GM18526 (cell line): ENCODE measurements around the gene TP53BP2.

ENCODE experiments used
- POLR2A ChIP-seq: IDR thresholded peaks from 3 replicates; pipeline ENCODE4 v1.6.1; 2011; ENCODE audit not compliant: insufficient read length; ENCODE audit errors: extremely low read depth

The TP53BP2 gene

DNA sequence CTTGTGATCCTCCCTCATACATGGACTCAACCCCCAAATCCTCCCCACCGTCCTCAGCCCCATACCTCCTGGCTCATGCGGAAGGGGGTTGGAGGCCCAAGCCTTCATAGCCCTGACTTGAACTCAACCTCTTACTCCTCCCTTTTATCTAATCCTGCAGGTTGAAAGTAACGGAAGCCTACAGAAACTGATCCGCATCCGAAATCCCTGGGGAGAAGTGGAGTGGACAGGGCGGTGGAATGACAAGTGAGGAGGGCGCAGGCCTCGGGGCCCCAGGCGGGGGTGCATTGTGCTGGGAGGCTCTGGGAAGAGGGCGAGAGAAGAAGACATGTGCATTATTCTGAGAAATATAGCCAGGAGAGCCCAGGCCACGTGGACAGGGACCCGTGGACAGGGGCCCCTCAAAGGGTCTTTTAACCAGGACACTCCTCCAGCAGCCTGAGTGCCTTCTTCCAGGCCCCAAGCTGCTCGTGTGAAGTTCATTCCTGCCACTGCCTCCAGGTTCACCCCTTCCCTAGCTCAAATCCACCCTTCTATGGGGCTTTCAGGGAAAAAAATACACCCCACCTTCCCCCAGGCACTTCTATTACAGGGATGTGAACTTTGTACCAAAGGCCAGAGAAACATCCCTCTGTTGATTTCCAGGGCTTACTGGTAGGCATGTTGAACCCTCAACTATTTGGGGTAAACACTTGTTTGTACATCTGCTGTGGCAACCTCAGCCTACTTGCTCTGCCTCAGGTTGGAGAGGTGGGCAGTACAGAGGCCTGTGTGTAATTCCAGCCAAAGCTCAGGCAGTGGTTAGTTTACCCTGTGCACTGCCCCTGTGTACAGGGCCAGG, 94.8 kb downstream of the TP53BP2 start:
- TF ChIP-seq POLR2A = no peak

DNA sequence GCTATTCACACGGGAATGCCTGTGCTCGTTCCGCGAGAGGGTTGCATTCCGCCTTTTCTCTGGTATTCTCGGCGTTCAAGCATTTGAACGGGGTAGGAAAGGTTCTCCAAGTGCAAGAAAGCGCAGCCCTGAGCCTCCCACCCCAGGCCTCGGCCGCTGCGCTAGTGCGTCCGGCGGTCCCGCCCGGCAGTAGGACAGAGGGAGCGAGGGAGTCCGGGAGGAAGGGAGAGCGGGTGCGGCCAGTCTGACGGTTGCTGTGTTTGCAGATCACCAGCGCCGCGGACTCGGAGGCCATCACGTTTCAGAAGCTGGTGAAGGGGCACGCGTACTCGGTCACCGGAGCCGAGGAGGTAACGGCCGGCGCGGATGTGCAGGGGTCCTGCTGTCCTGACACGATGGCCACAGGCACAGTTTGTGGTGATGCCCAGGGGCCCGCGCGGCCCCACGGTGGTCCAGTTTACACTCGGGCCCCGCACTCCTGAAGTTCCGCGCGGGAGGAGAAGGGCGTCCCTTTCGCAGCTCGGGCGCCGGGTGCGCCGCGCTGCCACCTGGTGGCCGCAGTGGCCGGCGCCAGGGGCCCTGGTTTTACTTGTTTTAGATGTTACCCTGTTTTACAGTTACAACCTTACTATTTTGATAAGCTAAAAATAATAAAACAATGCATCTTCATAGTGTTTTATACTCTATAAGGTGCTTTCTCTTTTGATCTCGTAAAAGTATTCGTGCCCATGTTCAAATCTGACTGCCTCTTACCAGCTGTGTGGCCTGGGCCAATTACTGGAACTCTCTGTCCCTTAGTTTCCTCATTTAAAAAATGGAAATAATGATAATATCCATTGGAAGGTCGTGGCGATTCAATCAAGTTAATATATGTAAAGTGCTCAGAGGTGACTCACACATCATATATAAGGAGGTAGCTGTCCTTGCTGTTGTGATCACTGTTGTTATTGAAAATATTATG, 96.7 kb downstream of the TP53BP2 start:
- no peak for TF ChIP-seq POLR2A

DNA sequence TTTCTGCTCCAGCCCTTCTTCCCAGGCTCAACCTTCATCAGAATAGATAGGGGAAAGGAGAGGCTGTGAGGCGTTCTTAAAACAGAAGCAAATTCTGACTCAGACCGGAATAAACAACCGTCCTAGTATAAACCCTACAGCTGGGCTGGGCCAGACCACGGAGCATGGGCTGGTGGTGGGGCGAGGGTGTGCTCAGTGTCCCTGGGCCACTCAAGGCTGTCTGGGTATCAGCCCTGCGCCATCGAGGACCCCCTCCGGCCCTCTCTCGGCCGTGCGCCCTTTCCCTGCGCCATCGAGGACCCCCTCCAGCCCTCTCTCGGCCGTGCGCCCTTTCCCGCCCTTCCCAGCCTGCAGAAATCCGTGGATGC, 97.4 kb downstream of the TP53BP2 start:
- no peak for TF ChIP-seq POLR2A

DNA sequence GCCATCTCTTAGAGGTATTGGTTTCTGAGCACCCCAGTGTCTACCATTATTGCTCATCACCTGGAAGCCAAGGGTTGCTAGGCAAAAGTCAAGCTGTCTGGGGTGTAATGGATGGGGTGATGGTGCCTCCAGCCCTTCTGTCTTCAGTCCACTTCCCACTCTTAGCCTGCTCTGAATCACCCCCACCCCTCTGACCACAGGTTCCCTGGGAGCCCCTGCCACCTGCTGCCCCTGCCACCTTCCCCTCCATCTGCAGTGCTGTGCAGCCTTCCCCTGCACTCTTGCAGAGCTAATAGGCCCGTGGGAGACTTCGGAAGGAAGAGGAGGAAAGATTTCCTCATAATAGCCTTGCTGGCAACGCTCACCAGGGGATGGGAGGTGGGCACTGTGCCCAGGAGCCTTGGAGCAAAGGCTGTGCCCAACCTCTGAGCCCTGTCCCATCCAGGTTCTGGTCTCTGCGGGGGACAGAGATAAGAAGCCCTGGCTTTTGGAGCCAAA, 97.9 kb downstream of the TP53BP2 start:
- no peak for TF ChIP-seq POLR2A

DNA sequence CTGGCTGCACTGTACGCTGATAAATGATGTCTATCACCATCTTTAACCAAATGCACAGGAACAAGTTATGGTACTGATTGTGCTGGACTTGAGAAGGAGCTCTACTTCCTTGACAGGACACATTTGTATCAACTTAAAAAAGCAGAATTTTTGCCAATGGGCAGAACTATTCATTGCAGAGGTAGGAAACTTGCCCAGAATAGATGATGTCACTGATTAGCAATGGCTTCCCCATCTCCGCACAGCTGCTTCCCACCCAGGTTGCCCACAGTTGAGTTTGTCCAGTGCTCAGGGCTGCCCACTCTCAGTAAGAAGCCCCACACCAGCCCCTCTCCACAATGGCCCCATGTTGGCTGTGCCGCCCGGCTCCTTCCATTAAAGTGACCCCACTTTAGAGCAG, 100.0 kb downstream of the TP53BP2 start:
- TF ChIP-seq POLR2A = no peak

DNA sequence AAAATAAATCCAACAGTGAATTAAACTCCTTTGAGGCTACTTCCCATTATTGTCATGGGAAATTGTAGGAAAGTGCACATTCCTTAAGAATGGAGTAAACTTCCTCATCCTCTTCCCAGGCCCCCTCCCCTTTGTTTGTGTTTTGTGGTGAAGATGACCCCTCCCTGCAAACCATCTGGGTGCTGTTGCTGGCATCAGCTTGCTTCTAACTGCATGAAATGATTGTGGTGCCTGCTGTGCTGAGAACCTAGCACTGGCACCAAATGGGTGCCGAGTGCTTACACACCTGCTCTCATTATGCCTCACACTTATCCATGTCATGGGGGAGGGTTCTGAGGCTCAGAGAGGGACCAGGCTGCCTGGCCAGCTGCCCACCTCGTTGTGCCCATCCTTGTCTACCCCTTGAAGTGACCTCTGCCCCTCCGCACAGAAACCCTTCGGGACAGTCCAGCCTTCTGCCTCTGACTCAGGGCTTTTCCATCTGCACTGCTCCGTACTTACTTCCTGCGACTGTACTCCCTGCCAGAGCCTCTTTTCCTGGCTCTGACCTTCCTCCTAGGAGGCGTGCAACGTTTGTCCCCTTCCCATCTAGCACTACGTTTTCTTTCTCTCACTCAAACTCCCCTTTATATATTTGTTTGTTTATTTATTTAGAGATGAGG, 102.8 kb downstream of the TP53BP2 start:
- no peak for TF ChIP-seq POLR2A

DNA sequence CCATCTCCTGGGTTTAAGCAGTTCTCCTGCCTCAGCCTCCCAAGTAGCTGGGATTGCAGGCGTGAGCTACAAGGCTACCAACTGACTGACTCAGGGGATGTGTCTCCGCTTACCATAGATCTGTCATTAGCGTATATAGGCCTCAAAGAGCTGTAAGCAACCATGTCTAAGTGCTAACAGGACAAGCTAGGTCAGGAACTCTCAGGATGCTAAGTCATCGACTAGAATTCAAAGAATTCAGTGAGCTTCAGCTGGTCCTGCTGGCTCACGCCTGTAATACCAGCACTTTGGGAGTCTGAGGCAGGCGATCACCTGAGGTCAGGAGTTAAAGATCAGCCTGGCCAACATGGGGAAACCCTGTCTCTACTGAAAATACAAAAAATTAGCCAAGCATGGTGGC, 103.9 kb downstream of the TP53BP2 start:
- TF ChIP-seq POLR2A = no peak

DNA sequence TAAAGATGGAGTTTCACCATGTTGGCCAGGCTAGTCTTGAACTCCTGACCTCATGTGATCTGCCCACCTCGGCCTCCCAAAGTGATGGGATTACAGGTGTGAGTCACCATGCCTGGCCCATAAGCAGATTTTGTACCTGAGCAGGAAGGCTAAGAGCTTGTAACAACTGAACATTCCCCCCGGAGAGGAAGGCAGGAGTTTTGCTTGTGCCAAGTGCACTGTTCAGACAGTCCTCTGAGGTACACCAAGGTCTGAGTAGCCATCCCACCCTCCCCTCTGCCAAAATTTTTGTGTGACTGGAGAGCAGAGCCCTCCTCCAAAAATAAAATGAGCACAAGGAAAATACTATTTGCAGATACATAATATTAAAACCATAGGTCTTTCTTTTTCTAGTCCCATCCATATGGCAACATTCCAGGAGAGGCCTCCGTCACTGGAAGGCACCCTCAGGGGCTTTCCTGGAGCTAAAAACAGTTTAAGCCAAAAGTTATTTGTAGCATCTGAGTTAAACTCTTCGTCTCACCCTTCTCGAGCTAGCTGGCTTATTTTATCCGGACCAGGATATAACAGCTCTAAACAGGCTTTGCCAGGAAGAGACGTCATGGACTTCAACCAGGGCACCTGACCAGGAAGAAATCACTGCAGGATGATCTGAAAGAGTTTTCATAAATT, 106.2 kb downstream of the TP53BP2 start:
- no peak for TF ChIP-seq POLR2A

DNA sequence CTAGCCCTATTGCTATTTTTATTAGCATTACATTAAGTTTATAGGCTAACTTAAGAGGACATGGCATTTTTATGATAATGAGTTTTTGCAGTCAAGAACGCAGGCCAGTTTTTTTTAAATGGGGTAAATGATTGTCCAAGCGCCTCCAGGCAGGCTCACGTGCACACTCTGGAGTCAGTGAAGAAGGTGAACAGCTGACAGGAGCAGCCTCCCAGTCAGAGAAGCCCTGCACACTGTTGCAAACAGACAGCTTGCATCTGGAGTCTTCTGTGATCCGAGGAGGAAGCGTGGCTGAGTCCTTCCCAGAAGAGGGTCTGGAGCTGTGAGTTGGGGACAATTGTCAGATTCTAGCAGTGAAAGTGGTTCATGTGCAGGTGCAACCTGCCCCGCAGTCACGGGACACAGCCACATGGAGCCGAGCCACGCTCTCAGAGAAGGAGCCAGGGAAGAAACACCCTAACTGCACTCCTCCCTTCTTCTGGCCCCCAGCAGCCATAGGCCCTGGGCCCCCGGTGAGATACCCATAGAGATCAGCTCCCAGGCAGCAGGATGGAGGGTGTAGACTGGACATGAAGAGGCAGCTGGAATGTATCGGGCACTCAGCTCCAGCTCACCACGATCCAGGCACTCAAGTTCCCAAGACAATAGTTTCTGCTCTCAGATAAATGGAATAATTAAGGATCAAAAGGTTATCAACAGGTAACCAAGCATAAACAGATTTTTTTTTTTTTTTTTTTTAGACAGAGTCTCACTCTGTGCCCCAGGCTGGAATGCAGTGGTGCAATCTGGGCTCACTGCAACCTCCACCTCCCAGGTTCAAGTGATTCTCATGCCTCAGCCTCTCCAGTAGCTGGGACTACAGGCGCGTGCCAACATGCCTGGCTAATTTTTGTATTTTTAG, 107.0 kb downstream of the TP53BP2 start:
- no peak for TF ChIP-seq POLR2A

DNA sequence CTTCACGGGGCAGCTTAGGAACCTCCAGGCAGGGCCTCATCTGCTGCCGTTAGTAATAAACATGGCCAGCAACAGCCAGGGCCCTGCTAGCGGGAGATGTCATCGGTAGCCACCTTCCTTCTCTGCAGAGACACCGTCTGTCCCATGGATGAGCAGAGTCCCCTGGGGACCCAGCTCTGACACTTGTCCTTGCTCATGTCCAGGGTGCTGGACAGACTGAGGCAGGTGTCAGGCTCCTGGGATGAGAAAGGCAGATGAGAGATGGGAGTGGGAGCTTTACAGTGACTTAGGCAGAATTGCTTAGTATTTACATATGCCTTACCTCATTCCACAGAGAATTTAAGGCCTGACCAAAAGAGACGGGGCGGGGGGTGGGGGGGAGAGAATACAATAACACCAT, 108.4 kb downstream of the TP53BP2 start:
- no peak for TF ChIP-seq POLR2A

DNA sequence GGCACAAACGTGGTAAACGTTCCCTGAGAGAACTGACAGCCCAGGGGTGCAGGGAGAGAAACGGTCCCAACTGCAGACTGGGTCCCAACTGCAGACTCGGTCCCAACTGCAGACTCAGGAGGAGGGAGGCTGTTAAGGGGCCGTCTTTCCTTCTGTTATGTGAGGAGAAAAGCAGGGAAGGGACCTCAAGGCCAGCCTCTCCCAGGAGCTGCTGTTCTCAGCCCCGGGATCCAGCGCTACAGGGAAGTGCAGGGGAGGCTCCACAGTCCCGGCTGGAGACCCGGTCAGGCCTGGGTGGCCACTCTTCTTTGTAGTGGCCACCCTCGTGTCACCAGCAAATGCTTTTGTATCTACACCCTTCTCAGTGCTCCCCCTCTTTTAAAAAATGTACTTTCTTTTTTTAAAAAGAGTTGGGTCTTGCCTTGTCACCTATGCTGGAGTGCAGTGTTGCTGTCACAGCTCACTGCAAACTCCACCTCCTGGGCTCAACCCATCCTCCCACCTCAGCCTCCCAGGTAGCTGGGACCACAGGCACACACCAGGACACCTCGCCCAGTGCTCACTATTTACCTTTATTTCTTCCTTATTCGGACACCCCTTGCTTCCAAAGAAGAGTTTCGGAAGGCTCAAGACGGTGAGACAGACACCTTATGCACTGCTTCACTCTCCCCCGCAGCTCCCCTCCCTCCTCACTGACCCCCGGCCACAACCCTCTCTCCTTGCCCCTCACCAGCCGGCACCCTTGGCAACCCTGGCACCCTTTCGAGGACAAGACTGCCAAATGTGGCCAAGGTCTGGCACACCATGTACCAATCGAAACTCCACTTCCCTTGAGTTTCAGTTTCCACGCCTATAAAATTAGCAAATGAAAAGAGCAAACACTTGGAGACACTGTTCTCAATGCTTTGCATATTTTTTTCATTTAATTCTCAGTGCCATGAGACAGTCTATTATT, 111.6 kb downstream of the TP53BP2 start:
- no peak for TF ChIP-seq POLR2A

DNA sequence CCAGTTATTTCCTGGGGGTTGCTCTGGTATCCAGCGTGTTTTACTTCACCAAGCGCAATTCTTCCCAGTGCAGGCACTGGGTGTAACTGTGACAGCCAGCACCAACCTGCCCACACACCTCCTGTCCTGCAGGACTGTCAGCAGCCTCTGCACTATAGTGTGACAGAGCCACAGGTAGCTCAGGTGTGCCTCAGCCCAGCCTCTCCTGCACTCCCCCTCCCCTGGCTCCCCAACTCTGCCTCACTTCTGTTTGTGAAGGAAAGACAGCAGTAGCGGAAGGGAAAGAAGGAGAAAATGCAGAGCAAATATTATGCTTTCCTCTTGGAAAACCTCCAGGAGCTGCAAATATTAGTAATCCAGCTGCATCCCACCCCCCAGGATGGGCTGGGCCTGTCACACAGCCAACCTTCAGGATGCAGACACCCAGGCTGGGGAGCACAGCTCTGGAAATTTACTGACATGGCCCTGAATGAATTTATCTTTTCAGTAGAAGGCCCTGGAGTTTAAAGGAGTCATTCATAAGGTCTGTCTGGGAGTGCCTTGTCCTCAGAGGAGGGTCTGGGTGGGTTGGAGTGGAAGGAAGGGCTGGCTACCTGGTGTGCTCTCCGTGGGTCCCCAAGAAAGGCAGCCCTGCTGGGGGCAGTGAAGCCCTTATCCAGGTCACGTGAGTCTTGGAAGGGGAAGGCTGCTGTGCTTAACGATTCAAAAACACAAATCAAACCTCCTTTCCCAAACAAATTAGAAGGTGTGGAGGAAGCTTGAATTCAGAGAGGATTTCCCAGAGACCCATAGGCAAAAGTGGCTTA, 112.6 kb downstream of the TP53BP2 start:
- no peak for TF ChIP-seq POLR2A

DNA sequence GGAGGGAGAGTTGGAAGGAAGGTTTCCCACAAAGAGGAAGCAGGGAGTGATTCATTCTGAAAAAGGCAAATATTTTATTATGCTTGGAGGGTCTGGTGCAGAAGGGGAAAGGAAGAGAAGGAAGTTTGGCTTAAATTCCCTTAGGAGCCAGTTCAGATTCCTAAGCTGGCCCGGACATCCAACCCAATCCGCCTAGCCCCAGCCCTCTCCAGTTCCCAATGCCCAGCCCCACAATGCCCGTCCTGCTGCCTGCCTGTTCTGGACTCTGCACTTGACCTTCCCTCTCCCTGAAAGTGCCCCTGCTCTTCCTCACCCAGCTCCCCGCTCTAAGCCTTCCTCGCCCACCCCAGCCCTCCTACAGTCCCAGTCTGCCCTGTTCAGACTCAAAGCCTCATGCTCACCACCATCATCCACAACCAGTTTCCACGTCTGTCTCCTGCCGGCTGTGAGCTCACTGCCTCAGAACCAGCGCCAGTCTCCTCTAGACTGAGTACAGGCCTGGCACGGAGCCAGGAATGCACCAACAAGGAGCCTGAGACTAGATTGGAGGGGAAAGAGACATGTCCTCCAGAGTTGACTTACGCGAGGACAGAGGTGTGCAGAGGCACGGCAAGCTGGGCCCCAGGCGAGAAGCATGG, 114.5 kb downstream of the TP53BP2 start:
- no peak for TF ChIP-seq POLR2A
